Progenitor cell of endocrine pancreas (in vitro differentiated cells): Measurements from ENCODE around the gene ROBO2. TPM values are rescaled to one million over a fixed set of nuclear protein-coding genes. Genes with fewer than 3 reads are reported as not detected.

ENCODE experiments used
- DNase-seq: peaks from one replicate; pipeline ENCODE4 v3.0.0; 2021; ENCODE audit warnings: low spot score; ENCODE audit not compliant: unreplicated experiment
- H3K27ac Mint-ChIP-seq: 2 replicates; pipeline ENCODE4 v1.8.0; 2021; ENCODE audit warnings: mild to moderate bottlenecking, moderate library complexity, mixed read lengths
- H3K27me3 Mint-ChIP-seq: 2 replicates; pipeline ENCODE4 v1.8.0; 2021; ENCODE audit warnings: mixed read lengths
- H3K36me3 Mint-ChIP-seq: 2 replicates; pipeline ENCODE4 v1.8.0; 2022; ENCODE audit warnings: mixed read lengths; ENCODE audit not compliant: insufficient read depth
- H3K4me1 Mint-ChIP-seq: 2 replicates; pipeline ENCODE4 v1.8.0; 2021; ENCODE audit warnings: low read depth, mixed read lengths
- H3K4me3 Mint-ChIP-seq: 2 replicates; pipeline ENCODE4 v1.8.0; 2021; ENCODE audit warnings: low read depth, mild to moderate bottlenecking, moderate library complexity, mixed read lengths
- H3K9me3 Mint-ChIP-seq: 2 replicates; pipeline ENCODE4 v1.8.0; 2021; ENCODE audit warnings: low read depth, mixed read lengths
- total RNA-seq: library from RNA; stranded (reverse); gene quantifications from 2 replicates; pipeline ENCODE4 v1.2.1, GENCODE V29; 2021
- TF ChIP-seq, protein P1 (sequence below): fragments of 200-600 bp; sonication (generic); IDR thresholded peaks from one replicate; pipeline ENCODE4 v1.5.0; 2021; ENCODE audit warnings: antibody characterized with exemption, mild to moderate bottlenecking; ENCODE audit not compliant: unreplicated experiment

ROBO2 gene
- total RNA-seq, 1 donor from 2014 or later = 75.2 TPM

DNA sequence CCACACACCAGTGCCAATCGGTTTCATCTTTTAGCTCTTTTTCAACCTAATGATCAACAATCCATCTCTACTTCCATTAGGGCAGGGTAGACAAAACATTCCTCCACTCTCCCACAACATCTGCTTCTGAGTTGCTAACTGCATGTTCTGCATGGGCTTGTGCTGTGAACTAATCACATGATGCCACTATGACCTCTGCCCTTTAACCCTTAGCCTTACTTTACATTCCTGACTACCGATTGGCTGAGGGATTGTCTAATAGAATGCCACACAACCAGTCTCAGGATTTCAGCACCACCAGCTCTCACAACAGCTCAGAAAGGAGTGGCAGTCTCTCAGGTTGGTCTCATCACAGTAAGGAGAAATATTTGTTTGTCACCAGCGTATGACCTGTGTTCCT is 562.8 kb downstream of the ROBO2 start:
- DNase-seq = no peak
- Mint-ChIP-seq H3K27ac (no peak overlapping the region), H3K27me3 (no peaks in the 10 kb centered on the region), H3K9me3 (no peaks in the 10 kb centered on the region), H3K4me3 (no peak overlapping the region), H3K4me1 (peaks cover 1% of the 10 kb centered on the region), H3K36me3 (peaks cover 9% of the 10 kb centered on the region)
- TF ChIP-seq, protein P1, sequence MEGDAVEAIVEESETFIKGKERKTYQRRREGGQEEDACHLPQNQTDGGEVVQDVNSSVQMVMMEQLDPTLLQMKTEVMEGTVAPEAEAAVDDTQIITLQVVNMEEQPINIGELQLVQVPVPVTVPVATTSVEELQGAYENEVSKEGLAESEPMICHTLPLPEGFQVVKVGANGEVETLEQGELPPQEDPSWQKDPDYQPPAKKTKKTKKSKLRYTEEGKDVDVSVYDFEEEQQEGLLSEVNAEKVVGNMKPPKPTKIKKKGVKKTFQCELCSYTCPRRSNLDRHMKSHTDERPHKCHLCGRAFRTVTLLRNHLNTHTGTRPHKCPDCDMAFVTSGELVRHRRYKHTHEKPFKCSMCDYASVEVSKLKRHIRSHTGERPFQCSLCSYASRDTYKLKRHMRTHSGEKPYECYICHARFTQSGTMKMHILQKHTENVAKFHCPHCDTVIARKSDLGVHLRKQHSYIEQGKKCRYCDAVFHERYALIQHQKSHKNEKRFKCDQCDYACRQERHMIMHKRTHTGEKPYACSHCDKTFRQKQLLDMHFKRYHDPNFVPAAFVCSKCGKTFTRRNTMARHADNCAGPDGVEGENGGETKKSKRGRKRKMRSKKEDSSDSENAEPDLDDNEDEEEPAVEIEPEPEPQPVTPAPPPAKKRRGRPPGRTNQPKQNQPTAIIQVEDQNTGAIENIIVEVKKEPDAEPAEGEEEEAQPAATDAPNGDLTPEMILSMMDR = no peak

DNA sequence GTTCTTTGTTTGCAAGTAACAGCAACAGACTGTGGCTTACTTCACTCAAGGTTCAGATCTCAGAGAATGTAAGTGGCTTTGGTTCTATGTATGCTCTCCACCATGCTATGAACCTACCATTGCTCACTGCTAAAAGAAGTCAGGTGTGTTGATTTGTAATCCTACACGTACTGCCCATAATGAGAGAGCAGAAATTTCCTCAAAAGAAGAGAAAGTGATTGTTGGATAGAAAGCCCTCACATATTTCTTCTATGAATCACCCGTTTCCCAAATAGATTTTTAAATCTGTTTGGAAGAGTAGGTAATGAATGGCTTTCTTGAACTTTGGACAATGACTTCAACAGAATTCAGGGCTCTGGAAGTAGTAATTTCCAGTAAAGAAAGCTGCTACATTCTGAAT is 565.4 kb downstream of the ROBO2 start:
- Mint-ChIP-seq H3K4me1 (peaks cover 1% of the 10 kb centered on the region), H3K4me3 (no peak overlapping the region), H3K9me3 (no peaks in the 10 kb centered on the region), H3K36me3 (peaks cover 9% of the 10 kb centered on the region), H3K27me3 (no peaks in the 10 kb centered on the region), H3K27ac (peak overlapping the region; percentile 42)
- TF ChIP-seq, protein P1 = no peak
- DNase-seq = no peak

DNA sequence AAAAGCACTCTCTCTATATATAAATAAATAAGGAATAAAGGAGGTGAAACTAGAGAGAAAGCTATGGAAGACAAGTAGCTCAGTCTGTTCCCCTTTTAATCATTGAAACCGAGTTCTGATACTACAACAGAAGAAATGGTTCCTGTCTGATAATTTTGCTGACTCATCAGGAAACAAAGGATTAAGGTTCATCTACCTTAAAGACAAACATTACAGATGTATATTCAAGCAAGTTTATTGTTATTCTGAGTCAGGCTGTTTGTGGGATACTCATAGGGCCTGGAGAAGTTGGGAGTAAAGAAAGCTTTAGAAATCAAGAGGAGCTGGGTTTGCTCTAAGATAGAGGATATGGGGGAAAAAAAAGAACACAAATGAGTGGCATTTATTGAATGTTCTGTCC is 566.0 kb downstream of the ROBO2 start:
- Mint-ChIP-seq H3K27me3 (no peaks in the 10 kb centered on the region), H3K27ac (no peak overlapping the region), H3K9me3 (no peaks in the 10 kb centered on the region), H3K4me3 (no peak overlapping the region), H3K36me3 (peaks cover 11% of the 10 kb centered on the region), H3K4me1 (peaks cover 1% of the 10 kb centered on the region)
- TF ChIP-seq, protein P1 = no peak
- DNase-seq = no peak

DNA sequence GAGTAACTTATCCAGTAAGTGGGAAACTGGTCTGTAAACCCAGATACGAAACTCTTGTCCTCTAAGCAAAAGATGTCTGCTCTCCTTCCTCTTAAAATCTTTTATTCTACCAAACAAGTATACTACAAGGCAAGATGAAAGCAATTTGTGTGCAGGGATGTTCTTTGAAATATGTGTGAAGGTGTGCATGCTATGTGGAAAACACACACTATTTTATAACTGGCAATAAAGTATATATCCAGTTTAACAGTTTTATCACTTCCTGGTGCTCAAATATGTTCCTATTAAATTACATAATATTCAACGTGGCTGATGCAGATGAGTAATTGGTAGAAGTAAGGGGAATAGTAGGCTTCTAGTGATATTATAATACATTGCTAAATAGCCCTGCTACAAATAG is 566.5 kb downstream of the ROBO2 start:
- Mint-ChIP-seq H3K9me3 (no peaks in the 10 kb centered on the region), H3K36me3 (peaks cover 15% of the 10 kb centered on the region), H3K4me3 (no peak overlapping the region), H3K27ac (no peak overlapping the region), H3K4me1 (peaks cover 1% of the 10 kb centered on the region), H3K27me3 (no peaks in the 10 kb centered on the region)
- DNase-seq = no peak
- TF ChIP-seq, protein P1 = no peak

DNA sequence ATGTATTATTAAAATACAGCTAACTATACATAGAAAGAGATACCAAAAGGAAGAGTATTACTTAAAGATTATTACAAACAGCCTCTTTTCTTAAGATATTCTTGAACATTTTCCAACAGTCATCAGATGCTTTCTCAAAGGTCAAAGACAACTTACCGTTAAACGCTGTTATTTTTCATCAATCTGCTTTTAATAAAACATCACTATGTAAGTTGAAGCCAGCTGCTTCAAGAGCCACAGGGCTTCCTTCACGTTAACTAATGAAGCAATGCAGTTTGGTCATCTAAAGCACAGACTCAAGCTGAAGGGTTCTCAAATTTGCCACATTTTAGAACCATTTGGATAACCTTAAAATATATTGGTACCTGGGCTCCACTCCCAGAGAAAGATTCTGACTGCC is 578.8 kb downstream of the ROBO2 start:
- Mint-ChIP-seq H3K36me3 (peaks cover 3% of the 10 kb centered on the region), H3K9me3 (no peaks in the 10 kb centered on the region), H3K4me3 (no peak overlapping the region), H3K27me3 (no peaks in the 10 kb centered on the region), H3K4me1 (no peaks in the 10 kb centered on the region), H3K27ac (no peak overlapping the region)
- DNase-seq = no peak
- TF ChIP-seq, protein P1 = no peak
